ENCODE data around the gene IMMT.

DNA sequence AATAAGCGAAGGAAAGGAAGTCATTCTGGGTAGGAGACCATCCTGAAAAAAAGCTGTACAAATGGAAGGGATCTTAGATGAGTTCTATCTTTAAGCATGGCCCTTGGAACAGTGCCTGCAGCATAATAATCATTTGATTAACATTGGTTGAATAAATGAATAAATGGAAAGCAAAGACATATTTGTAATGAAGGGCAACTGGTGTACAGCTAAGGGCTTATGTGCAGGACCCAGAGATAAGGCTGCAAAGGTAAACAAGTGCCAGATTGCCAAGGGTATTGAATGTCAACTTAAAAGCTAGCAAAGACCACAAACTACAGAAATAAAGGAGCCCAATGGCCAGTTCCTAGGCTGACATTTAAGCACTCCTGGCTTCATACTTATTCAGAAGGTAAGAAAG lies 19.4 kb downstream of the IMMT start:
- TF ChIP-seq, protein P1, sequence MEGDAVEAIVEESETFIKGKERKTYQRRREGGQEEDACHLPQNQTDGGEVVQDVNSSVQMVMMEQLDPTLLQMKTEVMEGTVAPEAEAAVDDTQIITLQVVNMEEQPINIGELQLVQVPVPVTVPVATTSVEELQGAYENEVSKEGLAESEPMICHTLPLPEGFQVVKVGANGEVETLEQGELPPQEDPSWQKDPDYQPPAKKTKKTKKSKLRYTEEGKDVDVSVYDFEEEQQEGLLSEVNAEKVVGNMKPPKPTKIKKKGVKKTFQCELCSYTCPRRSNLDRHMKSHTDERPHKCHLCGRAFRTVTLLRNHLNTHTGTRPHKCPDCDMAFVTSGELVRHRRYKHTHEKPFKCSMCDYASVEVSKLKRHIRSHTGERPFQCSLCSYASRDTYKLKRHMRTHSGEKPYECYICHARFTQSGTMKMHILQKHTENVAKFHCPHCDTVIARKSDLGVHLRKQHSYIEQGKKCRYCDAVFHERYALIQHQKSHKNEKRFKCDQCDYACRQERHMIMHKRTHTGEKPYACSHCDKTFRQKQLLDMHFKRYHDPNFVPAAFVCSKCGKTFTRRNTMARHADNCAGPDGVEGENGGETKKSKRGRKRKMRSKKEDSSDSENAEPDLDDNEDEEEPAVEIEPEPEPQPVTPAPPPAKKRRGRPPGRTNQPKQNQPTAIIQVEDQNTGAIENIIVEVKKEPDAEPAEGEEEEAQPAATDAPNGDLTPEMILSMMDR (conservative IDR thresholded peaks at IDR 0.05 in 1 of 2, IDR thresholded peaks at IDR 0.05 in 1 of 2; ENCODE audit: extremely low read depth in 1 of 2, insufficient read depth in 1 of 2, low read depth in 1 of 2, low read length in 2 of 2) = no peak
- TF ChIP-seq EZH2 (IDR thresholded peaks at IDR 0.05; ENCODE audit: borderline replicate concordance, low read length) = no peak
